ENCODE measurements around the gene SRC.

Gene SRC

DNA sequence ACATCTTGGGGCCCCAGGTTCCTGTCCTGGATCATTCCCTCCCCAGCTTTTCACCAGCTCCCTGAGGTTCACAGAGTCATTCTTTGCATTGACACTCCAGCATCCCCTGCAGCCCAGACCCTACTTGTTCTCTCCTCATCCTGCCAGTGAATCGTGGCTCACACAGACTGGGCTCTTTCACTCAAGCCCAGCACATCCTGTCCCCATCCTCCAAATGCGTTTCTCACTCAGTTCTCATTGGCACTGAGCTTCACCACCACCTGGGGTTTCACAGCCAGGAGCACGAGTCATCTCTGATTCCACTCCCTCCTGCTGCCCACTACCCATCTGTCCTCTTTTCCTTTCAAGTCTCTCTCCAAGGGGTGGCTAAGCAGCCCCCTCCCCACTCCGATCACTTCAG, 89.7 kb downstream of the SRC start:
- DNase-seq = no peak

- no peak for DNase-seq
Measured at GRCh38 chr20:37436527-37437186, 90.7 kb downstream of the SRC start.

- no peak for DNase-seq
Measured at GRCh38 chr20:37437676-37438075, 91.7 kb downstream of the SRC start.

DNA sequence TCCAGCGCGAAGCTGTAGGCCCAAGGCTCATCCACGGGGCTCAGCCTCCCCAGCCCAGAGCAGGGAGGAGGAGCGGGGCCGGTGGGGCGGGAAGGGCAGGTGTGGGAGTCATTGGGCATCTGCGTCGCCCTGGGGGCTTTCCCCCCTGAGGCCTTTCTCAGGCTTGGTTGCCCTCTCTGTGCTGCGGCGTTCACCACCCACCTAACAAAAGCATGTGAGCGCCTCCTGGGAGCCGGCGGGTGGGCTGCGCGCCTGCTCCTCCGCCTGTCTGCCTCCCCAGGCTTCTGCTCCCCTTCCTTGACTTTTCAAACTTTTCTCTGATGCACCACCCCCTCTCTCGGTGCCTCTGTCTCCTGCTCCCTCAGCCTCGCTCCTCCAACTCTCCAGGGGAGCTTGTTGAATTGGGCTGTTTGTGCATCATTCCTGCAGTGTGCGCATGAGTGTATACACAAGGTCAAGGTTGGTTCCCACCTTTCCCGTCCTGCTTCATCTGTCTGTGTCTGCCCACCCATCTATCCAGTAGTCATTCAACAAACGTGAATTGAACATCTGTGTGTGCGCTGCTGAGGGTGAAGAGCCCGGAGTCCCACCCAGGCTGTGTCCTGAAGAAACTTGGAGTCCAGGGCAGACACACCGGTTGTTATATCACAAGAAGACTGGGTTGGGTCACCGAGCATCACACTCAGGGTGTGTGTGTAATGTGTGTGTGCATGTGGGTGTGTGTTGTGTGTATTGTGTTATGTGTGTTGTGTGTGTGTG, 92.7 kb downstream of the SRC start:
- DNase-seq = no peak

- no peak for DNase-seq
Measured at GRCh38 chr20:37439223-37439933, 93.4 kb downstream of the SRC start.

DNA sequence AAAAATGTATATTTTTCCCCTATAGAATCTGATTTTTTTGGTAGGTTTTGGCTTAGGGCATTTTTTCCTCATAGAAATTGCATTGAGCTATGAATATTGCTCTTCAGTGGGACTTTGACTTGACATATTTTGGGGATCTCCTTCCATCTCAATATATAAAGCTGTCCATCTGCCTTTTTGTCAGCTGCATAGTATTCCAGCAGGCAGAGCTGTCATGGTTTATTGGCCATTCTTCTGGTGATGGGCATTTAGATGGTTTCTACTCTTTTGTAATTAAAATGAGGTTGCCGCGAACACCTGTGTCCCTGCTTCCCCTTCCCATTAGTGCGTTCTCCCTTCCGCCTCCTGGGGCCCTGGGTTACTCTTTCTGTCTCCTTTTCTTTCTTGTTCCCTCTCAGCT, 95.1 kb downstream of the SRC start:
- DNase-seq = no peak

- no peak for DNase-seq
Measured at GRCh38 chr20:37442547-37442946, 96.6 kb downstream of the SRC start.

DNA sequence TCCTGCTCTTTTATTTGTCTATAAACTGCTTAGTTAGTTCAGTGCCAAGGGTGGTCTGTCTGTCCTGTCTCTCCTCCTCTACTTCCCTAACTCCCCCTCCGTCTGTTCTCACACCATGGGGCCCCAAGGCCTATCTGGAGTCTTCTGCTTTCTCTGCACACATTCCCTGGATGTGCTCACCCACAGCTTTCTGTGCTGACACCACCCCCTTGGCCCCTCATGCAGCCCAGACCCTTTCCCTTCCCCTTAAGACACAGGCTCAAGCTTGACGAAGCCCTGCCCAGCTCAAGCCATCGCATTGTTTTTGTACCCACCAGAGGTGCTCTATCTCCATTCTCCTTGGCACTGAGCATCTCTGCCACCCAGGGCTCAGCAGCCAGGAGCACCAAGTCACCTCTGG, 97.0 kb downstream of the SRC start:
- no peak for DNase-seq

DNA sequence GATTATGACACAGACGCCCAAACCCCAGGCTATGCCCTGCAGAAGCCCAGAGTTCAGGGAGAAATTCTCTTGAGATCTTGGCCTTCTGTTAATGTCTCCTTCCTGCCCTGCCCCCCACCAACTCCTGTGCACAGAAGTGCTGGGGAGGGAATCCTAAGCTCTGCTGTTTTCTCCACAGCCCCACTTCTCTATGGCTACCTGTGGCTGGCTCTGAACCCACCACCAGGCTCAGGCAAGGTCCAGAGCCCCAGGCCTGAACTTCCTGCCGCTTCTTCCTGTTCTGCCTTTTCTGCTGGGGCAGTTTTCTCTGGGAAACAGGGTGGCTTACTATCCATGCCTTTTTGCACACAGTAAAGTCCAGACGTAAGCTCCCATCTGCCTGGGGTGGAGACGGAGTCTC, 97.7 kb downstream of the SRC start:
- DNase-seq = no peak

GRCh38 chr20:37445041-37445440, 99.1 kb downstream of the SRC start:
- DNase-seq = no peak

- DNase-seq = no peak
Measured at GRCh38 chr20:37446286-37447032, 100.5 kb downstream of the SRC start.

GRCh38 chr20:37447688-37448087, 101.7 kb downstream of the SRC start:
- DNase-seq = no peak

DNA sequence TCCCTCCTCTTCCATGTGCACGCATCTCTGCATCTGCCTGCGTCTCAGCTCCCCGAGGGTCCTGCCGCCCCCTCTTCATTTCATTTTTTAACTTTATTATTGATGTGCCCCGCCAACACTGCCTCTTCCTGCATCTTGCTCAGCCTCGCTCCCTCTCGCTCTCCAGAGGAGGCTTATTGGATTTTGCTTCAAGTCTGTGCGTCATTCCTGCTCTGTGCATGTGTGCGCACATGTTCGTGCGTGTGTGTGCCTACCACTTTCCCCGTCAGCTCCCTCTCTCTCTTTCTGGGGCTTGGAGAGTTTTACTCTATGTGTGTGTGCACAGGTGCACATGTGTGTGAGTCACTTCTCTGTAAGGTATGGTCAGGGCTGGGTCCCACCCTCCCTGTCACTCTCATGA, 103.3 kb downstream of the SRC start:
- no peak for DNase-seq

DNA sequence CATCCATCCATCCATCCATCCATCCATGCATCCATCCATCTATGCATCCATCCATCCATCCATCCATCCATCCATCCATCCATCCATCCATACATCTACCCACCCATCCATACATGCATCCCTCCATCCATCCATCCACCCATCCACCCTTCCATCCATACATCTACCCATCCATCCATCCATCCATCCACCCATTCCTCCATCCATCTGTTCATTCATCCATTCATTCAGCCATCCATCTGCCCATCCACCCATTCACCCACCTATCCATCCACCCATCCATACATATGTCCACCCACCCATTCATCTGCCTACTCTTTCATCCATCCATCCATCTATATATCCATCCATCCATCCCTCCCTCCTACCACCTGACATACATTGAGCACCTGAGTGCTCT, 104.4 kb downstream of the SRC start:
- DNase-seq = no peak

DNA sequence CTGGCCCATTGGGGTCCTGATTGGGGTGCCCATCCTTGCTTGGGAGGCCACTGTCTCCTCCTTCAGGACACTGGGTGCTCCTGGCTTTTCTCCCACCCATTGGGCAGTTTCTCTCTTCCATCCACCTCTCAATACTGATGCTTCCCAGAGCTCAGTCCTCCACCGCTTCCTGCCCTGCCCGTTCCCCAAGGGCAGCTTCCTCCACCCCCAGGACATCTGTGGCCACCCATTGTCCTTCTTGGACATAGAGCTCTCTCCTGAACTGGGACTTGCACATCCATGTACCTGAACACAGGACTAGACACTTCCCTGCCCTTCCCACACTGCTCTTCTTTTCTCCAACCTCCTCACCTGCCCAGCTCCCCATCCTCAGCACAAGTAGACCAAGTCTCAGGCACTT, 105.7 kb downstream of the SRC start:
- DNase-seq = no peak

GRCh38 chr20:37452236-37452635, 106.3 kb downstream of the SRC start:
- no peak for DNase-seq

DNA sequence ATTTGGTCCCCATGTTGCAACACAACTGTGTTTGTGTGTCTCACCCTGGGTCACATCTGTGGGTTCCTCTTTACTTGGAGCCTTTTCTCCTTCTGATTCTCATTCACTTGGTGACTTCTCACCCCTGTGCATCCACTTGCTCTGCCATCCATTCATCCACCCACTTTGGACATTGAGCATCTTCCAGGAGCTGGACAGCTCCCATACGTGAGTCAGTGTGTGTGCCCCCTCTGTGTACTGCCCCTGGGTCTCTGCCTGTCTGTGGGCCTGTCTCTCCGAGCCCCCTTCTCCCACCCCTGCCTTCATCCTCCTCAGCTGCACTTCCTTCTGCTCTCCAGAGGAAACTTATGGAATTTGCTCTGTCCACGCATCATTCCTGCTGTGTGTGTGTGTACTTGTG, 107.3 kb downstream of the SRC start:
- DNase-seq = no peak

GRCh38 chr20:37453836-37454235, 107.9 kb downstream of the SRC start:
- DNase-seq = no peak

DNA sequence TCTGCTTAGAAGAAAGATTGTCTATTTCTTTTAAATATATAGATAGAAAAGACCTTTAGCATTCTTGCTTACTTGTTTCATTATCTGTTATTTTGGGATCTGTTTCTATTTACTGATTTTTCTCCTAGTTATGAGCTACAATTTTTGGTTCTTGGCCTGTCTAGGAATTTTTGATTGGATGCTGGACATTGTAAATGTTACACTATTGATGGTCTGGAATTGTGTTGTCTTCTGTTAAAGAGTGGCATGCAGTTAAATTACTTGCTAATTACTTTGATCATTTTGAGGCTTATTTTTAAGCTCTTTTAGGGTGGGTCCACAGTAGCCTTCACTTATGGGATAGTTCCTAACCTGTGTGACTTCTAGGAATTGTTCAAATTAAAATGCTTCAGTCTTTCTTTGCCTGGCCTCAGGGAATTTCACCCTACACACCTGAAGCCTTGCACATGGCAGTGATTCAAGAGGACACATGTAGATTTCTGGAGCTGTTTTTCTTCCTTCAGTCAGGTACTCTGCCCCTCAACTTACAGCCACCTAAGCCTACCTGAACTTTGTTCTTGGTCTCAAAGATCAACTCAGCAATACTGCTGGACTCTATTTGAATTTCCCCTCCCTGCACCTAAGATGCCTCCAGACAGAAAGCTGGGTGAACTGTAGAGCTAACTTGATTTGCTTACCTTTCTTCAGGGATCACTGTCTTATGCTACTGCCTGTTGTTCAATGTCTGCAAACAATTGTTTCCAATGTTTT, 108.9 kb downstream of the SRC start:
- DNase-seq = no peak

Measured in activated CD4-positive, alpha-beta T cell treated with anti-CD3 and anti-CD28 coated beads for 48 hours (primary cell).